ENCODE data around the gene TAPBP. TPM values are rescaled to one million over a fixed set of nuclear protein-coding genes. Genes with fewer than 3 reads are reported as not detected.
A peak's percentile ranks its signal among the peaks of the same experiment; 100 is the strongest.
"Not testable (repeated sequence)": the region's sequence is repeated elsewhere in the genome, so short reads cannot be mapped to it uniquely, and the experiment has no call there.

Gene TAPBP
- total RNA-seq = 264 and 265 TPM in 2 replicates

DNA sequence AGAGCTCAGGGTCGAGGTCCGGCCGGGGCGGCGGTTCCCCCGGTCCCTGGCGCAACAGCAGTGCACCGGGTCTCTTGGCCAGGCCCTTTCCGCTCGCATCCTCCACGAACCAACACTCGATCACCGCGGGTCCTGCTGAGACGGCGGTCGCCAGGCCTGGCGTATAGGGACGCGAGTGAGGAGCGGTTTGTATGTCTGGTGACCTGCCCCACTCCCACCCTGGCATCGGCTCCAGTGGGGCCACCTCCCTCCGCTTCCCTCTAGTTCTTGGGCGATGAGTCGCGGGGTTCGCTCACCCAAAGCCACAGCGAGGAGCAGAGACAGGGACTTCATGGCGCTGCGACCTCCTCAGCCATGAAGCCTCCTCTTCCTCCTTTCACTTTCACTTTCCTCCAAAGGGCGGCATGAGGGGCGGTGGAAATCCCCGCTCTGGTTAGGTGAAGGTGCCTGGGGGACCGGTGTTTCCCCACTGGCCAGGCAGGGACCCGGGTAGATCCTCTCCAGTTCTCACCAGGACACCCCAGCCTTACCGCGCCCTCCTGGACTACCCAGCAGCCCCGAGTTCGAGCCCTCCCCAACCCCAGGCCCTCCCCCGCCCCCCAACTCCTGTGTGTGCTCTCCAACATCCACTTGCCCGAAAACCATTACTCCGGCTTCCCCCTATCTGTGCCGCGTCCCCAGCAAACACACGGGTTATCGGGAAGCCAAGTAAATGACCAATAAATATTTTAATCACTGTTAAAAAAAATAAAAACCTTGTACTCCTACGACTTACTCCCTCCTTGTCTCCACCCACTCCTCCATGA lies at the start of gene TAPBP:
TAPBP (minus strand) TSS at position 370 of the 806 bp plus-strand sequence; CDS start at position 333, 37 bp downstream.
- peak within 1 kb of the TSS; percentile 97 for H3K4me3 Mint-ChIP-seq
- intact Hi-C loops (cut with micrococcal nuclease) = loop anchor here (1.0 to 5.0 kb wide), 10 partner anchors 9 to 472 kb away; partner anchors contain the start of genes B3GALT4, CUTA, ITPR3 and KIFC1
- H3K36me3 Mint-ChIP-seq (ENCODE audit: low read depth) = peaks cover 43% of the 10 kb centered on the region
- no peaks in the 10 kb centered on the region for H3K27me3 Mint-ChIP-seq (ENCODE audit: insufficient read depth)
- peaks cover 56% of the 10 kb centered on the region for H3K4me1 Mint-ChIP-seq (ENCODE audit: low read depth)
- peak within 1 kb of the TSS; percentile 99 for H3K27ac Mint-ChIP-seq
- DNase-seq (ENCODE audit: low spot score) = peak; percentile 88
- no peaks in the 10 kb centered on the region for H3K9me3 Mint-ChIP-seq

DNA sequence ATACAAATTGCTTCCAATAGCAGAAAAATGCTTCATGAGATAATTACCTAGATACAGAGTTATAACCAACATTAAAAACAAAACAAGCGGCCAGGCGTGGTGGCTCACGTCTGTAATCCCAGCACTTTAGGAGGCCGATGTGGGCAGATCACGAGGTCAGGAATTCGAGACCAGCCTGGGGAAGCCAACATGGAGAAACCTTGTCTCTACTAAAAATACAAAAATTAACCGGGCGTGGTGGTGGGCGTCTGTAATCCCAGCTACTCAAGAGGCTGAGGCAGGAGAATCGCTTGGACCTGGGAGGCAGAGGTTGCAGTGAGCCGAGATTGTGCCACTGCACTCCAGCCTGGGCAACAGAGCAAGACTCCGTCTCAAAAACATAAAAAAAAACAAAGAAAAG lies 49.6 kb upstream of the TAPBP start:
- H3K27ac Mint-ChIP-seq; intact Hi-C loops (cut with micrococcal nuclease); H3K9me3 Mint-ChIP-seq; H3K4me3 Mint-ChIP-seq; H3K4me1 Mint-ChIP-seq (ENCODE audit: low read depth); DNase-seq (ENCODE audit: low spot score); H3K36me3 Mint-ChIP-seq (ENCODE audit: low read depth): not testable (repeated sequence)
- peaks cover 13% of the 10 kb centered on the region for H3K27me3 Mint-ChIP-seq (ENCODE audit: insufficient read depth)

DNA sequence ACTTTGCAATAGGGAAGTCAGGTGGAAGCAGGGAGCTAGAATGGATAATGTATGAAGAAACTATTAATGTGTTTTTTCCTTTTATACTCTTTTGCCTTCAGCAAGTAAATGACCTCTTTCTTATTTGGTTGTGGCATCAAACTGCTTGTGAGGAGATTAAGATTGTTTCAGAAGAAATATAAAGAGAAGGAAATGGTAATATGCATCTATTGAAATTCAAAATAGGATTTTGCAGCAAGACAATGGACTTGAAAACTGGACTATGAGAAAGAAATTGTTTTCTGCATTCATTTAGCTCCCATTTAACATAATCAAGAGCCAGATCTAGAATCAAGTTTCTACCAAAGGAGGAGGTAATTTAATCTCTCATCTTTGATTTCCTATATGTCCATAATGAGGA lies 45.5 kb upstream of the TAPBP start:
- no peak overlapping the region for H3K27ac Mint-ChIP-seq

DNA sequence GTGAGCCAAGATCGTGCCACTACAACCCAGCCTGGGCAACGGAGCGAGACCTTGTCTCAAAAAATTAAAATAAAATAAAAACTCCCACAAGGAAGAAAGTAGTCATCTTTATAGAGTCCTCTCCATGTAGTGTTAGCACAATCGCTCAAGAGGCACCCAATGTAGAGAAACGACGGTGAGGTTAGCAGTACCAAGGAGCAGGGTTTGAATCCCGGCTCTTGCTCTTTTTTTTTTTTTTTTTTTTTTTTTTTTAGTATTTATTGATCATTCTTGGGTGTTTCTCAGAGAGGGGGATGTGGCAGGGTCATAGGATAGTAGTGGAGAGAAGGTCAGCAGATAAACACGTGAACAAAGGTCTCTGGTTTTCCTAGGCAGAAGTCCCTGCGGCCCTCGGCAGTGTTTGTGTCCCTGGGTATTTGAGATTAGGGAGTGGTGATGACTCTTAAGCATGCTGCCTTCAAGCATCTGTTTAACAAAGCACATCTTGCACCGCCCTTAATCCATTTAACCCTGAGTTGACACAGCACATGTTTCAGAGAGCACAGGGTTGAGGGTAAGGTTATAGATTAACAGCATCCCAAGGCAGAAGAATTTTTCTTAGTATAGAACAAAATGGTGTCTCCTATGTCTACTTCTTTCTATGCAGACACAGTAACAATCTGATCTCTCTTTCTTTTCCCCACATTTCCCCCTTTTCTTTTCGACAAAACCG lies 43.4 kb upstream of the TAPBP start:
- H3K27ac Mint-ChIP-seq; intact Hi-C loops (cut with micrococcal nuclease); H3K4me3 Mint-ChIP-seq; H3K9me3 Mint-ChIP-seq; H3K4me1 Mint-ChIP-seq (ENCODE audit: low read depth); DNase-seq (ENCODE audit: low spot score); H3K36me3 Mint-ChIP-seq (ENCODE audit: low read depth): not testable (repeated sequence)
- H3K27me3 Mint-ChIP-seq (ENCODE audit: insufficient read depth) = peaks cover 19% of the 10 kb centered on the region

More for the DNA sequence above, 45.5 kb upstream of the TAPBP start:
- intact Hi-C loops (cut with micrococcal nuclease) = no loop called here
- Mint-ChIP-seq H3K9me3 (no peaks in the 10 kb centered on the region), H3K36me3 (ENCODE audit: low read depth) (no peaks in the 10 kb centered on the region), H3K27me3 (ENCODE audit: insufficient read depth) (peaks cover 19% of the 10 kb centered on the region), H3K4me1 (ENCODE audit: low read depth) (no peaks in the 10 kb centered on the region), H3K4me3 (no peak overlapping the region)
- DNase-seq (ENCODE audit: low spot score) = no peak

DNA sequence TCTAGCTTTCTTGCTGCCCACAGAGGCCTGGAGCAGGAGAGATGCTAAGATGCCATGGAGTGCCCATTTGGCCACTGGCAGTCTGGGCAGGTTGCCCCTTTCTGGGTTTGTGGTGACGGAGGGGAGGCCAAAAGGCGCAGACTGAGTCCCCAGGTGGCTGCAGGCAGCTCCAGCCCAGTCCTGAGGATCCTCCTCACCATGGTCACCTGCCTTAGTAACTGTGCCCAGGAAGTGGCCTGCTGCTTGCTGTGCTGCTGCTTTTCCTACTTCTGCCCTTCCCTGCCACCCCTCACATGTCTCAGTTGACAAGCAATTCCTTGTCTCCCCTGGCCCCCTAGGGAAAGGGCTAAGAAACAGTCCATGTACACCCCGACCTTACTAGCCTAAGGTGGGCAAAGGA lies 42.4 kb upstream of the TAPBP start:
- Mint-ChIP-seq H3K36me3 (ENCODE audit: low read depth) (no peaks in the 10 kb centered on the region), H3K27ac (no peak overlapping the region), H3K4me3 (no peak overlapping the region), H3K9me3 (no peaks in the 10 kb centered on the region), H3K27me3 (ENCODE audit: insufficient read depth) (peaks cover 19% of the 10 kb centered on the region), H3K4me1 (ENCODE audit: low read depth) (no peaks in the 10 kb centered on the region)
- no peak for DNase-seq (ENCODE audit: low spot score)
- intact Hi-C loops (cut with micrococcal nuclease) = no loop called here

DNA sequence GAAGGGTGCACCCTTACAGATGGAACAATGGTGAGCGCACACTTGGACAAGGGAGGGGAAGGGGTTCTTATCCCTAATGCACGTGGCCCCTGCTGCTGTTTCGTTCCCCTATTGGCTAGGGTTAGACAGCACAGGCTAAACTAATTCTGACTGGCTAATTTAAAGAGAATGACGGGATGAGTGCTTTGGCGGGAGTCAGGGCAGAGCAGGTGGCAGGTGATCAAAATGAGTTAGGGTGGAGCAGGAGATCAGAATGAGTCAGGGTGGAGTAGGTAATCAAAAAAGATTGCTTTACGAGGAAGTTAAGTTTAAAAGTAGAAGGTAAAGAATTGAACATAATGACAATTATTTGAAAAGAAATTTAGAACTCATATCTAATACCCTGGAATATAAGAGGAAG lies 42.0 kb upstream of the TAPBP start:
- H3K27ac Mint-ChIP-seq; intact Hi-C loops (cut with micrococcal nuclease); H3K4me1 Mint-ChIP-seq (ENCODE audit: low read depth); H3K4me3 Mint-ChIP-seq; DNase-seq (ENCODE audit: low spot score); H3K9me3 Mint-ChIP-seq; H3K36me3 Mint-ChIP-seq (ENCODE audit: low read depth): not testable (repeated sequence)
- H3K27me3 Mint-ChIP-seq (ENCODE audit: insufficient read depth) = peaks cover 19% of the 10 kb centered on the region

DNA sequence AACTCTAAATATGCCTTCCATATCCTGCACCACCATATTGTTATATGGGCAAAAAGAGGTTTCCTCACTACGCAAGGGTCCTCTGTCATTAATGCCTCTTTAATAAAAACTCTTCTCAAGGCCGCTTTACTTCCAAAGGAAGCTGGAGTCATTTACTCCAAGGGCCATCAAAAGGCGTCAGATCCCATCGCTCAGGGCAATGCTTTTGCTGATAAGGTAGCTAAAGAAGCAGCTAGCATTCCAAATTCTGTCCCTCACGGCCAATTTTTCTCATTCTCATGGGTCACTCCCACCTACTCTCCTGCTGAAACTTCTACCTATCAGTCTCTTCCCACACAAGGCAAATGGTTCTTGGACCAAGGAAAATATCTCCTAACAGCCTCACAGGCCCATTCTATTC lies 33.9 kb upstream of the TAPBP start:
- Mint-ChIP-seq H3K27me3 (ENCODE audit: insufficient read depth) (peaks cover 9% of the 10 kb centered on the region), H3K4me1 (ENCODE audit: low read depth) (peaks cover 26% of the 10 kb centered on the region), H3K36me3 (ENCODE audit: low read depth) (no peaks in the 10 kb centered on the region), H3K4me3 (no peak overlapping the region), H3K27ac (no peak overlapping the region), H3K9me3 (no peaks in the 10 kb centered on the region)
- intact Hi-C loops (cut with micrococcal nuclease) = loop anchor here (10.0 kb wide), 1 partner anchor 437 kb away; the partner anchor contains the start of gene LEMD2
- no peak for DNase-seq (ENCODE audit: low spot score)

DNA sequence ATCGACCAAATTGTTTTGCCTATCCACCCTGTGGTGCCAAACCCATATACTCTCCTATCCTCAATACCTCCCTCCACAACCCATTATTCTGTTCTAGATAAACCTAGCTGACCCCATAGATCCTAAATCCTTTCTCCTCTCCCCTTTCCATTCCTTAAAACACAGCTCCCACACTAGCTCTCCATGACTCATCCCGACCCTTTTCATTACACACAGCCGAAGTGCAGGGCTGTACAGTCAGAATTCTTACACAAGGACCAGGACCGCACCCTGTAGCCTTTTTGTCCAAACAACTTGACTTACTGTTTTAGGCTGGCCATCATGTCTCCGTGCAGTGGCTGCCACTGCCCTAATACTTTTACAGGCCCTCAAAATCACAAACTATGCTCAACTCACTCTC lies 33.1 kb upstream of the TAPBP start:
- H3K4me3 Mint-ChIP-seq; H3K36me3 Mint-ChIP-seq (ENCODE audit: low read depth); H3K9me3 Mint-ChIP-seq; H3K27me3 Mint-ChIP-seq (ENCODE audit: insufficient read depth); DNase-seq (ENCODE audit: low spot score): not testable (repeated sequence)
- H3K4me1 Mint-ChIP-seq (ENCODE audit: low read depth) = peaks cover 26% of the 10 kb centered on the region
- intact Hi-C loops (cut with micrococcal nuclease) = loop anchor here (10.0 kb wide), 1 partner anchor 438 kb away; the partner anchor contains the start of gene LEMD2
- peak overlapping the region; percentile 16 for H3K27ac Mint-ChIP-seq

DNA sequence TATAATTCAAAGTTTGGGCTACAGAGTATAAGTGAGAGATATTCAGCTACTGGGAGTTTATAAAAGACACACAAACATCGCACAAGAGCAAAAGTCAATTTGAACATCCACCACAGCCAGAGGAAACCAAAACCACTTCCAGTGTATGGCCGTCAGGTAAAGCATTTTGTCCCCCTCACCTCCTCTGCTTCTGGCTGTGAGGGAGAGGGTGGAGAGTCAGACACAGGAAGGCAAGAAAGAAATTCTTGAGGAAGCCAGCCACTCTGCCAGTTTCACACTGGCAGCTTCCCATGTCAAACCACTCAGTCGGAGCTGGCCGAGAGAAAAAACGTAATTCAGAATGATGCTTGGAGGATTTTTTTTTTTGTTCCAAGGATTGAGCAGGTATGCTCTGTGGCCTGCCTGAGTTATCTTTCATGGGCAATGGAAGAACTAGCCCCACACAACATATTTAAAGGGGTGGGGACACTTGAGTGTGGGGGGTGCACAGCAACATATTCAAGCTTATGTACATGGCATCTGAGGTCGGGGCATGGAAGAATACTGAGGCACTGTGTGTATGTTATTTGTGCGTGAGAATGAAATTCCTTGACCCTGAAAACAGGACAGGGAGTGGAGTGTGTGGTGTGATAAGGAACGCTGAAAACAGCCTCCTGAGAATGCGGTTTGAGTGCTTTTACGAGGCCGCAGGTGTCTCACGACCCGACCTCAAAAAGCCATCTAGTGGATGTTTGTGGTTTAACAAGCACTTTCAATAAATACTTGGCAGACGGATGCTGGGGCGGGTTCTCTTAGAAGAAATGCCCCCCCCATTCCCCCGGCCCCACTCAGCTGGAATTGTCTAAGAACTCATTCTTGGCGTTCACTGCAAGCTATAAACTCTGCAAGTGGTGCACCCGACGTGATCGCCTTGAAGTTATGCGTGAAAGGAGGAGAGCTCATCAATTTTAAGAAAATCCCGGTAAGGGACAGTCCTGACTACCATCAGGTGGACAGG lies 31.1 kb upstream of the TAPBP start:
- DNase-seq (ENCODE audit: low spot score) = peak; percentile 59
- Mint-ChIP-seq H3K9me3 (no peaks in the 10 kb centered on the region), H3K27me3 (ENCODE audit: insufficient read depth) (peaks cover 9% of the 10 kb centered on the region), H3K36me3 (ENCODE audit: low read depth) (no peaks in the 10 kb centered on the region), H3K4me1 (ENCODE audit: low read depth) (peaks cover 26% of the 10 kb centered on the region), H3K27ac (peak overlapping the region; percentile 82), H3K4me3 (peak overlapping the region; percentile 77)
- intact Hi-C loops (cut with micrococcal nuclease) = loop anchor here (1.0 to 10.0 kb wide), 5 partner anchors 22 to 440 kb away; partner anchors contain the start of genes B3GALT4, KIFC1 and LEMD2

DNA sequence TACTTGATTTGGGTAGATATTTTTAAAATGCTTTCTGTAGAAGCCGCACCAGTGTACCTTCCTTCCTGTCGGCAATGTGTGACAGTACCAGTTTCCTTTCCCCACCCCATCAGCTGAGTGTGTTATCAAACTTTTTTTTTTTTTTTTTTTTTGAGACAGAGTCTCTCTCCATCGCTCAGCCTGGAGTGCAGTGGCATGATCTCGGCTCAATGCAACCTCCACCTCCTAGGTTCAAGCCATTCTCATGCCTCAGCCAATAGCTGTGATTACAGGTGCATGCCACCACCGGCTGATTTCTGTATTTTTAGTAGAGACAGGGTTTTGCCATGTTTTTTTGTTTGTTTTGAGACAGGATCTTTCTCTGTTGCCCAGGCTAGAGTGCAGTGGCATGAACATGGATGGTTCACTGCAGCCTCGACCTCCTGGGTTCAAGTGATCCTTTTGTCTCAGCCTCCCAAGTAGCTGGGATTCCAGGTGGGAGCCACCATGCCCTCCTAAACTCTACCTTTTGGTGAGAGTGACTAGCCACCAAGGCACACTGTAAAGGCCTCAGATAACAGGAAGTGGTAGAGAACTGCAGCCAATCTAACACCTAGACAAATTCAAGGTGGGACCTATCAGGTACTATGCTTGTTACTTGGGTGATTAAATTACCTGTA lies 30.2 kb upstream of the TAPBP start:
- peaks cover 7% of the 10 kb centered on the region for H3K27me3 Mint-ChIP-seq (ENCODE audit: insufficient read depth)
- intact Hi-C loops (cut with micrococcal nuclease) = loop anchor here (2.0 to 10.0 kb wide), 2 partner anchors 67 to 441 kb away; partner anchors contain the start of genes B3GALT4 and LEMD2
- DNase-seq (ENCODE audit: low spot score) = peak; percentile 41
- H3K4me3 Mint-ChIP-seq = peak overlapping the region; percentile 65
- H3K36me3 Mint-ChIP-seq (ENCODE audit: low read depth) = no peaks in the 10 kb centered on the region
- peaks cover 26% of the 10 kb centered on the region for H3K4me1 Mint-ChIP-seq (ENCODE audit: low read depth)
- no peaks in the 10 kb centered on the region for H3K9me3 Mint-ChIP-seq
- H3K27ac Mint-ChIP-seq = peak overlapping the region; percentile 74

DNA sequence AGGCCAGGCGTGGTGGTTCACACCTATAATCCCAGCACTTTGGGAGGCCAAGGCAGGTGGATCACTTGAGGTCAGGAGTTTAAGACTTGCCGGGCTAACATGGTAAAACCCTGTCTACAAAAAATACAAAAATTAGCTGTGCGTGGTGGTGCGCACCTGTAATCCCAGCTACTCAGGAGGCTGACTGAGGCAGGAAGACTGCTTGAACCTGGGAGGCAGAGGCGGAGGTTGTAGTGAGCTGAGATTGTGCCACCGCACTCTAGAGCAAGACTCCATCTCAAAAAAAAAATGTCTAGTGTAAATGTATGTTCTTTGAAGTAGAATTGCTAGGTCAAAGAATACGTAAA lies 29.7 kb upstream of the TAPBP start:
- intact Hi-C loops (cut with micrococcal nuclease) = loop anchor here (10.0 kb wide), 1 partner anchor 441 kb away; the partner anchor contains the start of gene LEMD2
- Mint-ChIP-seq H3K27ac (peak overlapping the region; percentile 74), H3K4me3 (peak overlapping the region; percentile 12), H3K4me1 (ENCODE audit: low read depth) (peaks cover 26% of the 10 kb centered on the region)
- H3K9me3 Mint-ChIP-seq; DNase-seq (ENCODE audit: low spot score); H3K27me3 Mint-ChIP-seq (ENCODE audit: insufficient read depth); H3K36me3 Mint-ChIP-seq (ENCODE audit: low read depth): not testable (repeated sequence)

DNA sequence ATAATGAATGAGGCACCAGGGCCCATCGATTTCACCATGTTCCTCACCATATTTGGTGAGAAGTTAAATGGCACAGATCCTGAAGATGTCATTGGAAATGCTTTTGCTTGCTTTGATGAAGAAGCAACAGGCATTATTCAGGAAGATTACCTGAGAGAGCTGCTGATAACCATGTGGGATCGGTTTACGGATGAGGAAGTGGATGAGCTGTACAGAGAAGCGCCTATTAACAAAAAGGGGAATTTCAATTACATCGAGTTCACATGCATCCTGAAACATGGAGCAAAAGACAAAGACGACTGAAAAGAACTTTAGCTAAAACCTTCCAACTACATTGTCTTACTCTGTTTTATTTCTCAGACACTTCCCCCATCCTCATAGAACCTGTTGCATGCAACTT lies 25.3 kb upstream of the TAPBP start:
- H3K27ac Mint-ChIP-seq = no peak overlapping the region
- no peaks in the 10 kb centered on the region for H3K27me3 Mint-ChIP-seq (ENCODE audit: insufficient read depth)
- H3K36me3 Mint-ChIP-seq (ENCODE audit: low read depth) = no peaks in the 10 kb centered on the region
- H3K9me3 Mint-ChIP-seq = no peaks in the 10 kb centered on the region
- H3K4me1 Mint-ChIP-seq (ENCODE audit: low read depth) = peaks cover 8% of the 10 kb centered on the region
- intact Hi-C loops (cut with micrococcal nuclease) = no loop called here
- H3K4me3 Mint-ChIP-seq = no peak overlapping the region
- DNase-seq (ENCODE audit: low spot score) = no peak

Measured in activated T-helper 1 cell treated with anti-CD3 and anti-CD28 coated beads, Interleukin-12 subunit alpha, Interleukin-12 subunit beta, Interleukin-2, Interleukin-4 antibody, amounts not matched to agents 30 ng/mL and 10 ng/mL and 1 ng/mL, durations not matched to agents 14 hours and 24 hours and 36 hours (primary cell).